Smooth muscle cell (in vitro differentiated cells): Measurements from ENCODE around the gene RRP12. TPM values are rescaled to one million over a fixed set of nuclear protein-coding genes. Genes with fewer than 3 reads are reported as not detected.

Experiments used
- DNase-seq: peaks from one replicate; lab custom pipeline; 2025; ENCODE audit not compliant: unreplicated experiment; lab: John Stamatoyannopoulos, UW
- H2AFZ ChIP-seq: fragments of 200-600 bp; sonication (generic); 2 replicates; pipeline ENCODE4 v1.6.0; 2016; ENCODE audit warnings: antibody characterized with exemption, low read depth, mild to moderate bottlenecking
- H3F3A ChIP-seq: fragments of 200-600 bp; sonication (generic); 2 replicates; pipeline ENCODE4 v1.6.0; 2017; ENCODE audit warnings: antibody characterized with exemption, low read depth
- H3K27ac ChIP-seq: fragments of 200-600 bp; sonication (generic); 2 replicates; pipeline ENCODE4 v1.5.1; 2016; ENCODE audit warnings: low read depth, mild to moderate bottlenecking
- H3K27me3 ChIP-seq: fragments of 200-600 bp; sonication (generic); 2 replicates; pipeline ENCODE4 v1.6.1; 2016; ENCODE audit warnings: low read depth, mild to moderate bottlenecking
- H3K36me3 ChIP-seq: fragments of 200-600 bp; sonication (generic); 2 replicates; pipeline ENCODE4 v1.5.1; 2016; ENCODE audit warnings: low read depth
- H3K4me1 ChIP-seq: fragments of 200-600 bp; sonication (generic); 2 replicates; pipeline ENCODE4 v1.5.1; 2016; ENCODE audit warnings: low read depth
- H3K4me2 ChIP-seq: fragments of 200-600 bp; sonication (generic); 2 replicates; pipeline ENCODE4 v1.6.0; 2016; ENCODE audit warnings: mild to moderate bottlenecking
- H3K4me3 ChIP-seq: fragments of 200-600 bp; sonication (generic); 2 replicates; pipeline ENCODE4 v1.5.1; 2016; ENCODE audit warnings: mild to moderate bottlenecking
- H3K79me2 ChIP-seq: fragments of 200-600 bp; sonication (generic); 2 replicates; pipeline ENCODE4 v1.6.0; 2016; ENCODE audit warnings: low read depth, mild to moderate bottlenecking
- H3K9ac ChIP-seq: fragments of 200-600 bp; sonication (generic); 2 replicates; pipeline ENCODE4 v1.6.0; 2016; ENCODE audit warnings: low read depth
- H3K9me3 ChIP-seq: fragments of 200-600 bp; sonication (generic); replicated peaks from 2 replicates; pipeline ENCODE4 v1.5.1; 2016; ENCODE audit warnings: low read depth
- H4K20me1 ChIP-seq: fragments of 200-600 bp; sonication (generic); 2 replicates; pipeline ENCODE4 v1.6.0; 2016; ENCODE audit warnings: low read depth
- WGBS: methylation state at CpG from one replicate; pipeline ENCODE4 v1.1.7; 2016; ENCODE audit warnings: low lambda C conversion rate; 5-methylcytosine and 5-hydroxymethylcytosine counted together
- polyA plus RNA-seq: library from polyadenylated mRNA; unstranded; fragments of >200 nt; fragmentation: Nextera tagmentation; extraction: Ambion mirVana; gene quantifications from 2 replicates; pipeline ENCODE4 v1.2.1, GENCODE V29; 2016
- total RNA-seq: library from RNA; depleted of rRNA; stranded (reverse); fragments of >200 nt; gene quantifications from 2 replicates; pipeline ENCODE4 v1.2.3, GENCODE V29; 2014
- TF ChIP-seq, protein P1 (sequence below): fragments of 200-600 bp; sonication (generic); IDR thresholded peaks from 2 replicates; pipeline ENCODE4 v1.5.1; 2017; ENCODE audit warnings: borderline replicate concordance, mild to moderate bottlenecking, antibody characterized with exemption; ENCODE audit not compliant: insufficient read depth, poor library complexity, severe bottlenecking

The RRP12 gene
- total and polyA plus RNA-seq, 2 experiments from 2014 or later = 14.1 to 18.8 TPM

DNA sequence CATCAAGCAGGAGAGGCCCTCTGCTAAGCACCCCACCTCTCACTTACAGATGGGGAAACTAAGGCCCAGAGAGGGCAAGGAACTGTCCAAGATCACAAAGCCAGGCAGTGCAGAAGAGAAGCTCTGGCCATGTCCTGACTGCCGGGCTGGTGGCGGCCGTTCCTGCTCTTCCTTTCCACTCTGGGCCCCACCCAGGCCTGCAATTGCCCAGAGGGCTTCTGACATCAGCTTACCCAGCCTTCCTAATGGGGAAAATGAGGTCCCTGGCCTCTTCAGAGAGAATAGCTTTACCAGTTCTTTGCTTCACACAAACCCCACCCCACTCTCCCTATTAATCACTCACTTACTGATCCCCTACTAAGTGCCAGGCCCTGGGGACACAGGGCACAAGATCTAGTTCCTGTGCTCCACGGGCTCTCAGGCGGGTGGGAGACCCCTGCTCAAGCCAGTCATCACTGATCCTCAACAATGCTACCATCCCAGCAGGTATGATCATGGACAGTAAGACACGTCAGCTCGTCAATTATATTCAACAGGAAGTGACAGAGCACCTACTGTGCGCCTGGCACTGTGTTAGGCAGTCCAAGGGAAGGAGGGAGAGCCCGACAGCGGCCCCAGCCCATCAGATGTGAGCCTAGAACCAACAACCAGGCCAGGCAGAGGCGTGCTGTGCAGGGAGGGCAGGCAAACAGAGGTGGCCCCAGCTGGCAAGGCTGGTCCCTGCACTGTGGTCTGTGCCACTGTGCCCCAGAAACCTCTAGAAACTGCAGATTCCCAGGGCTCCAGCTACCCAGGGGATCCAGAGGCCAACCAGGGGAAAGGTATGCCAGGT lies 40.2 kb downstream of the RRP12 start:
- no peak overlapping the region for H3K9ac ChIP-seq
- TF ChIP-seq, protein P1, sequence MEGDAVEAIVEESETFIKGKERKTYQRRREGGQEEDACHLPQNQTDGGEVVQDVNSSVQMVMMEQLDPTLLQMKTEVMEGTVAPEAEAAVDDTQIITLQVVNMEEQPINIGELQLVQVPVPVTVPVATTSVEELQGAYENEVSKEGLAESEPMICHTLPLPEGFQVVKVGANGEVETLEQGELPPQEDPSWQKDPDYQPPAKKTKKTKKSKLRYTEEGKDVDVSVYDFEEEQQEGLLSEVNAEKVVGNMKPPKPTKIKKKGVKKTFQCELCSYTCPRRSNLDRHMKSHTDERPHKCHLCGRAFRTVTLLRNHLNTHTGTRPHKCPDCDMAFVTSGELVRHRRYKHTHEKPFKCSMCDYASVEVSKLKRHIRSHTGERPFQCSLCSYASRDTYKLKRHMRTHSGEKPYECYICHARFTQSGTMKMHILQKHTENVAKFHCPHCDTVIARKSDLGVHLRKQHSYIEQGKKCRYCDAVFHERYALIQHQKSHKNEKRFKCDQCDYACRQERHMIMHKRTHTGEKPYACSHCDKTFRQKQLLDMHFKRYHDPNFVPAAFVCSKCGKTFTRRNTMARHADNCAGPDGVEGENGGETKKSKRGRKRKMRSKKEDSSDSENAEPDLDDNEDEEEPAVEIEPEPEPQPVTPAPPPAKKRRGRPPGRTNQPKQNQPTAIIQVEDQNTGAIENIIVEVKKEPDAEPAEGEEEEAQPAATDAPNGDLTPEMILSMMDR = no peak
- H4K20me1 ChIP-seq = no peaks in the 10 kb centered on the region
- no peaks in the 10 kb centered on the region for H3K79me2 ChIP-seq
- no peaks in the 10 kb centered on the region for H3F3A ChIP-seq
- H3K27me3 ChIP-seq = no peaks in the 10 kb centered on the region
- WGBS = 83% methylated on average over 11 of the region's 11 CpGs
- no peak overlapping the region for H3K4me3 ChIP-seq
- H2AFZ ChIP-seq = no peak overlapping the region
- H3K9me3 ChIP-seq = no peaks in the 10 kb centered on the region
- no peak overlapping the region for H3K27ac ChIP-seq
- DNase-seq = no peak
- no peaks in the 10 kb centered on the region for H3K36me3 ChIP-seq
- H3K4me2 ChIP-seq = no peak overlapping the region
- no peaks in the 10 kb centered on the region for H3K4me1 ChIP-seq

DNA sequence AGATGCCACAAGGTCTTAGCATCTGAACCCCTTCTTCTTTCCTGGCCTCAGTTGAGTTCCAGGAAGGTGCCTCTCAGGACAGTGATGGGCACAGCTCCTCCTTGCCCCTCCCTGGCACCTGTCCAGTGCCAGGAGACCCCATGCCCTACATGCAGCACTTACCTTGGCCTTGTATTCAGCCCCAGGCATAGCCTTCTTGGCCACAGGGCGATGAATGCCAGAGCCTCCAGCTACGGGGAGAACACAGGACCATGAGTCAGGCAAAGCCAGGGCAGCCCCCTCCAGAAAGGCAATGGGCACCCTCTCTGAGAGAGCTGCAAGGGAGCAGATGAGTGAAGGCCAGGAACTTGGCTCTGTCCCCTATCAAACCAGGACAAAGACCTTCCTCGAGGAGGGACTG lies 42.4 kb downstream of the RRP12 start:
- Histone ChIP-seq H3K27me3 (no peaks in the 10 kb centered on the region), H3K4me2 (no peak overlapping the region), H3K36me3 (no peaks in the 10 kb centered on the region), H2AFZ (no peak overlapping the region), H3K79me2 (no peaks in the 10 kb centered on the region), H4K20me1 (no peaks in the 10 kb centered on the region), H3K9ac (no peak overlapping the region), H3K4me3 (no peak overlapping the region), H3K27ac (no peak overlapping the region), H3K9me3 (no peaks in the 10 kb centered on the region), H3F3A (no peaks in the 10 kb centered on the region), H3K4me1 (no peaks in the 10 kb centered on the region)
- TF ChIP-seq, protein P1 = no peak
- DNase-seq = no peak
- WGBS = 97% methylated on average over 3 of the region's 3 CpGs

DNA sequence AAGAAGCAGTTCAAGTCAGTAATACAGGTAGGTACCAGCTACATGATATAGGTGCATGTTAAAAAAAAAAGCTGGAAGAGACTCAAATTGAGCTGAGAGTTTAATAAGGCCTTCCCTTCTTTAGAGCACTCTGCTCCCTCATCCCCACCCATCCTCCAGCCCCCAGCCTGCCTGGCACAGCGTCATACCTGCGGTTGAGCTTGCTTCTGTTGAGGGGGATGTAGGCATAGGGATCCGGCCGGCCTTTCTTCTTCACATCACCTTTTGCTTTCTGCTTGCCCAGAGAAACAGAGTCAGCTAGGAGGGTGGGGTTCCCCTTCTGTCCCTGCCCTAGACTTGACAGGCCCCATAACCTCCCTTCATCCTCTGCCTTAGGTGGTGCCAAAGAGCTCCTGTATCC lies 42.8 kb downstream of the RRP12 start:
- H4K20me1 ChIP-seq = no peaks in the 10 kb centered on the region

More for the DNA sequence above, 42.8 kb downstream of the RRP12 start:
- Histone ChIP-seq H3K79me2 (no peaks in the 10 kb centered on the region), H3K27ac (no peak overlapping the region), H2AFZ (no peak overlapping the region), H3K27me3 (no peaks in the 10 kb centered on the region), H3K9ac (no peak overlapping the region), H3K4me3 (no peak overlapping the region), H3F3A (no peaks in the 10 kb centered on the region), H3K9me3 (no peaks in the 10 kb centered on the region), H3K4me2 (no peak overlapping the region), H3K36me3 (no peaks in the 10 kb centered on the region), H3K4me1 (no peaks in the 10 kb centered on the region)
- 94% methylated on average over 4 of the region's 4 CpGs for WGBS
- DNase-seq = no peak
- TF ChIP-seq, protein P1 = no peak
